K562 (cell line): ENCODE measurements around the gene DDIT3. TPM values are rescaled to one million over a fixed set of nuclear protein-coding genes. Genes with fewer than 3 reads are reported as not detected.

Source experiments
- ADNP ChIP-seq: fragments of 200-800 bp; sonication (Bioruptor generic); IDR thresholded peaks from 2 replicates; pipeline ENCODE4 v1.6.1; 2016; ENCODE audit warnings: missing genetic modification characterization, missing compliant biosample characterization
- CHD7 ChIP-seq: fragments of 200-600 bp; sonication (generic); IDR thresholded peaks from one replicate; pipeline ENCODE4 v1.6.1; 2012; ENCODE audit warnings: mild to moderate bottlenecking, low read depth, low read length, inconsistent platforms
- CREB5 ChIP-seq: fragments of 250-450 bp; sonication (Bioruptor Pico); IDR thresholded peaks from 2 replicates; pipeline ENCODE4 v1.5.0; 2020; ENCODE audit warnings: mild to moderate bottlenecking
- ELF4 ChIP-seq: fragments of 450-650 bp; formaldehyde crosslinking; IDR thresholded peaks from 2 replicates; pipeline ENCODE4 v1.4.0; 2022; ENCODE audit warnings: missing genetic modification characterization
- FOXJ3 ChIP-seq: sonication (generic); formaldehyde crosslinking; IDR thresholded peaks from 2 replicates; pipeline ENCODE4 v1.4.0; 2020; ENCODE audit warnings: mild to moderate bottlenecking, missing genetic modification reagents
- HMG20A ChIP-seq: fragments of 450-650 bp; formaldehyde crosslinking; conservative IDR thresholded peaks from 2 replicates; pipeline ENCODE4 v1.4.0; 2020; ENCODE audit warnings: mild to moderate bottlenecking, mixed read lengths
- MTA2 ChIP-seq: fragments of 450-650 bp; IDR thresholded peaks from 2 replicates; pipeline ENCODE4 v1.6.1; 2016; ENCODE audit warnings: low read depth
- NCOR1 ChIP-seq: fragments of 450-650 bp; IDR thresholded peaks from 2 replicates; pipeline ENCODE4 v1.6.1; 2016; ENCODE audit warnings: mild to moderate bottlenecking, moderate library complexity
- NR2C2 ChIP-seq, 2 experiments: fragments of 200-800 bp in 1 of 2; sonication (Bioruptor generic) in 1 of 2; sonication (generic) in 1 of 2; formaldehyde crosslinking in 1 of 2; IDR thresholded peaks; 2 replicates each; pipeline versions ENCODE4 v1.6.1 to v1.8.0; 2016 to 2022; ENCODE audit warnings: mild to moderate bottlenecking in 1 of 2, missing compliant biosample characterization in 1 of 2, missing genetic modification characterization in 1 of 2, missing genetic modification reagents in 1 of 2
- PHB2 ChIP-seq: fragments of 450-650 bp; IDR thresholded peaks from 2 replicates; pipeline ENCODE4 v1.6.1; 2017; ENCODE audit warnings: low read depth
- ZBTB17 ChIP-seq: fragments of 450-650 bp; formaldehyde crosslinking; IDR thresholded peaks from 2 replicates; pipeline ENCODE4 v1.4.0; 2020; ENCODE audit warnings: mild to moderate bottlenecking
- ZNF324 ChIP-seq: fragments of 250-450 bp; sonication (Bioruptor Pico); IDR thresholded peaks from 2 replicates; pipeline ENCODE4 v1.4.0; 2020; ENCODE audit warnings: mild to moderate bottlenecking
- ZNF507 ChIP-seq: conservative IDR thresholded peaks from 2 replicates; pipeline ENCODE4 v1.6.1; 2017; ENCODE audit warnings: missing genetic modification characterization, missing compliant biosample characterization
- ZNF57 ChIP-seq: fragments of 450-650 bp; formaldehyde crosslinking; IDR thresholded peaks from 2 replicates; pipeline ENCODE4 v1.4.0; 2020; ENCODE audit warnings: mild to moderate bottlenecking, moderate library complexity
- polyA plus RNA-seq, 8 experiments: library from polyadenylated mRNA; depleted of rRNA in 4 of 8; stranded (reverse) in 5 of 8; unstranded in 3 of 8; fragments of >200 nt; fragmentation: Nextera tagmentation in 2 of 8; fragmentation: Illumina TruSeq in 1 of 8; extraction: Ambion mirVana in 2 of 8; extraction: Trizol in 1 of 8; gene quantifications; 2 replicates each; pipeline versions ENCODE4 v1.2.1 to v1.2.3, GENCODE V29; 2011 to 2014; ENCODE audit warnings: inconsistent platforms in 1 of 8, missing spikeins in 1 of 8
- total RNA-seq, 7 experiments: library from RNA; depleted of rRNA in 6 of 7; stranded (reverse); fragments of >200 nt in 6 of 7; fragmentation: Illumina TruSeq in 2 of 7; extraction: Trizol in 2 of 7; gene quantifications; 2 replicates each; pipeline versions ENCODE4 v1.2.1 to v1.2.3, GENCODE V29; 2011 to 2021; ENCODE audit warnings: low replicate concordance in 1 of 7

Gene DDIT3
- total and polyA plus RNA-seq, 9 of the 15 experiments (the other 6 are each of a cell fraction or from before 2014, with no cell fraction given): 59.1 to 272 (median 89.9) TPM

- TF ChIP-seq CHD7: no peak
- no peak for TF ChIP-seq NR2C2 (CRISPR knock-in tag; IDR thresholded peaks at IDR 0.05)
- TF ChIP-seq NR2C2 (tag; IDR thresholded peaks at IDR 0.05): peak; percentile 39; the same call in 1 of the 2 replicates
- no peak for TF ChIP-seq NCOR1
- TF ChIP-seq ADNP (tag): no peak
- TF ChIP-seq ZBTB17 (CRISPR knock-in tag): 0 out of 2 replicates have a peak, but pooled peaks have one; percentile 63
- TF ChIP-seq MTA2: no peak
- no peak for TF ChIP-seq HMG20A (CRISPR knock-in tag)
- TF ChIP-seq FOXJ3 (CRISPR knock-in tag): no peak
- TF ChIP-seq ZNF57 (CRISPR knock-in tag): no peak
- no peak for TF ChIP-seq PHB2
- 0 out of 2 replicates have a peak, but pooled peaks have one; percentile 44 for TF ChIP-seq ELF4 (CRISPR knock-in tag)
- no peak for TF ChIP-seq ZNF507 (tag)
- TF ChIP-seq ZNF324 (CRISPR knock-in tag): no peak
- TF ChIP-seq CREB5 (CRISPR knock-in tag): no peak
Observed at GRCh38 chr12:57477710-57478681, 42.3 kb downstream of the DDIT3 start (continued).
